Renal cortical epithelial cell (primary cell): ENCODE data around the gene DDX28. TPM values are rescaled to one million over a fixed set of nuclear protein-coding genes. Genes with fewer than 3 reads are reported as not detected.

Experiments used
- DNase-seq: peaks from one replicate; pipeline ENCODE4 v3.0.0-alpha.2; 2011; ENCODE audit warnings: low read depth
- total RNA-seq: library from RNA; depleted of rRNA; stranded (reverse); fragments of >200 nt; gene quantifications from 2 replicates; pipeline ENCODE4 v1.2.3, GENCODE V29; 2014

Gene DDX28
- 12.9 TPM in 2 replicates for total RNA-seq

- peak; percentile 76 for DNase-seq
These were observed at the start of gene DDX28, which contains the start of gene DUS2 for GRCh38 chr16:68022728-68023537. TSS of gene DDX28 (minus strand) at chr16:68023232. CDS start at chr16:68023202, 30 bp downstream. TSS of gene DUS2 (plus strand) at chr16:68023284. CDS start at chr16:68038024, 14,740 bp downstream.

GRCh38 chr16:68072038-68072695 is 49.1 kb upstream of the DDX28 start:
- peak; percentile 55 for DNase-seq

- DNase-seq: no peak
These were observed 48.5 kb upstream of the DDX28 start for GRCh38 chr16:68071518-68071901.

GRCh38 chr16:68070806-68071517 is 47.9 kb upstream of the DDX28 start:
- DNase-seq: no peak

DNA sequence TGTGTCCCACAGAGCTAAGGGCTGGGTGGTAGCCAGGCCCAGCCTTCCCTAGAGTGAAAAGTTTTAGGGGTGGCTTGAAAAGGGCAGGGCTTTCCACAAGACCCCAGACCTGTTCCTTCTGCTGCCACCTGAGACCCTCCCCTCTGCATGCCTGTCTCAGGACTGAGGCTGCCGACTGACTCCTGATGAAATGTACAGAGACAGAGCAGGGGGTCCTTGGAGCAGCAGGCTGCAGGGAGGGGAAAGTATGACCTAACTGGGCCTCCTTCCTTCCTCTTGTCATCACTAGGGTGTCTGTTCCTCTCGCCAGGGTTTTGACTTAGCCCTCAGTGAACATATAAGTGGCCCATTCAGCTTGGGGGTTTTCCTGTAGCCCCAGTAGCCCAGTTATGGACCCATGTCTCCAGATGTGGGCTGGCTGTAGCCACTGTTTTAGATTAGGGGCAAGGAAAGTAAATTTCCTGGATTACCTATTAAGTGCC is 47.3 kb upstream of the DDX28 start:
- DNase-seq: no peak

- DNase-seq: no peak
These were observed 46.6 kb upstream of the DDX28 start for GRCh38 chr16:68069511-68070248.

DNA sequence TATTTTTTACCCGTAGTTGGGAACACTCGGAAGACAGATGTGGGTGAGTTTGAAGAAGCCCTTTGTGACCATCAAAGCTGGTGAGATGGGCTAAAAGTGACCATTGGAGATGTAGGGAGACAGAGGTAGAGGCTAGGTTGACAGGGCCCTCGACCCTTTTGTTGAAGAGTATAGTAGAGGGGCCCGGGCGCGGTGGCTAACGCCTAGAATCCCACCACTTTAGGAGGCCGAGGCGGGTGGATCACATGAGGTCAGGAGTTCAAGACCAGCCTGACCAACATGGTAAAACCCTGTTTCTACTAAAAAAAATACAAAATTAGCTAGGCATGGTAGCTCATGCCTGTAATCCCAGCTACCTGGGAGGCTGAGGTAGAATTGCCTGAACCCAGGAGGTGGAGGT is 45.9 kb upstream of the DDX28 start:
- no peak for DNase-seq

DNA sequence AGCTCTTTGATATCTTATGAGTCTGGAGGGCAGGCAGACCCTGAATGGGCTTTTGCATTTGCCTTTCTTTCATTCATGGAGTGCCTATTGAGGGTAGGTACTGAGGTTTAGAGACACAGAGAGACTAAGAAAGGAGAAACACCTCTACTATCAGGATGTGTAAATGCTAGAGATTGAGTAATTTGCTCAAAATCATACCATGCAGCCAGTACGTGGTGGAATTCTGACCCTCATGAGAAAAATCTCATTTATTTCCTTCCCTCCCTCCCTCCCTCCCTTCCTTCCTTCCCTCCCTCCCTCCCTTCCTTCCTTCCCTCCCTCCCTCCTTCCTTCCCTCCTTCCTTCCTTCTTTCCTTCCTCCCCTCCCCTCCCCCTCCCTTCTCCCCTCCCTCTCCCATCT is 43.7 kb upstream of the DDX28 start:
- no peak for DNase-seq

DNA sequence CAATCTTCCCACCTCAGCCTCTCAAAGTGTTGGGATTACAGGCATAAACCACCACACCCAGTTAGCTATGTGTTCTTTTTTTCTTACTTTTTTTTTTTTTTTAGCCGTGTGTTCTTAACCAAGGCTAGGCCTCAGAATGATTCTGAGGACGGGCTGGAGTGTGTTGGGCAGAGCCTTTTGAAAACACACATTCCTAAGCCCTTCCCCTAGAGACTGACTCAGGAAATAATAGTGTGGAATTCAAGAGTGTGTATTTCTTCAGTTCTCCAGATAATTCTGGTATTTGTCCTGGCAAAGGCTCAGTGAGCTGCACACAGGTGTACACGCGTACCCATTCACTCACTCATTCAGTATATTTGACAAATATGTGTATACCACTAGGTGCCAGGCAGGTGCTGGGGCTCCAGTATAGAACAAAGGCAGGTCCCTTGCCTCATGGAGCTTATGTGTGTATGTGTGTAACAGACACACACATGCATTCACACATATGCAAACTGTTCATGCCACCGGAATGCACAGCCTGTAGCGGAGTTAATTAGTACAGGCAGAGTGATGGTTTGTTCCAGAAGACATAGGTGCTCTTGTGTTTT is 42.8 kb upstream of the DDX28 start:
- peak; percentile 6 for DNase-seq

GRCh38 chr16:68064791-68065365 is 41.8 kb upstream of the DDX28 start:
- DNase-seq: peak; percentile 51

GRCh38 chr16:68062910-68063393 is 39.9 kb upstream of the DDX28 start:
- DNase-seq: no peak

- DNase-seq: no peak
These were observed 38.4 kb upstream of the DDX28 start for GRCh38 chr16:68061396-68061795.

GRCh38 chr16:68059804-68060203 is 36.8 kb upstream of the DDX28 start:
- no peak for DNase-seq

- DNase-seq: no peak
These were observed 32.4 kb upstream of the DDX28 start for GRCh38 chr16:68055395-68055794.

DNA sequence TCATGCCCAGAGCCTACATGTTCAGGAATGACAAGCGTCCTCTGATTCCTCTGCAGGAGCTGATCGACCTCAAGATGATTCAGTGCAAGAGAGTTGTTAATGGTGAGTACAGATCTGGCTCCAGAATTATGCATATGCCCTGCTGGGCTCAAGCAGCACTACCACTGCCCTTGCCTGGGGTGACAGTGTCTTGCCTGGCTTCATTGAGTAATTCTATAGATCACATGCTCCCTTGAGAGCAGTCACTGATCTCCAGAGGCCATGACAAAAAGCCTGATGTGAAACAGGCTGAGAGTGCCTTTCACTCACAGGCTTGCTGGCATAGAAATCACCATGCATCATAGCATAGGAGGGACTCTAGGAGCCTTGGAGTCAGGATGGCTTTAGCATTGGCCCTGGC is 26.4 kb upstream of the DDX28 start:
- no peak for DNase-seq

DNA sequence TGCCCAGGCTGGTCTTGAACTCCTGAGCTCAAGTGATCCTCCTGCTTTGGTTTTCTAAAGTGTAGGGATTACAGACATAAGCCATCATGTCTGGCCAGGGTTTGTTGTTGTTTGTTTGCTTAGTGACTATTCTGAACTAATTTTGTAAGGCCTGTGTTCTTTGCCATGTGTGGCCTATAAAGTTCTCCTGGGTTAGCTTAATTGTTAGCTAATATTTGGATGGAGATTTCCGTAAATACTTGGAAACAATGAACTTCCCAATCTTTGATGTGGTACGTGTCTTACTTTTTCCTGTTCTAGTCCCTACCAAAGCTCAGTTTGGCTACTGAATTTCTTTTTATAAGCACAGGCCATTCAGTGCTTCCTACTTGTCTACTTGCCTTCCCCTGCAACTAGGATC is 25.0 kb upstream of the DDX28 start:
- DNase-seq: no peak

GRCh38 chr16:68046106-68046505 is 23.1 kb upstream of the DDX28 start:
- DNase-seq: no peak

DNA sequence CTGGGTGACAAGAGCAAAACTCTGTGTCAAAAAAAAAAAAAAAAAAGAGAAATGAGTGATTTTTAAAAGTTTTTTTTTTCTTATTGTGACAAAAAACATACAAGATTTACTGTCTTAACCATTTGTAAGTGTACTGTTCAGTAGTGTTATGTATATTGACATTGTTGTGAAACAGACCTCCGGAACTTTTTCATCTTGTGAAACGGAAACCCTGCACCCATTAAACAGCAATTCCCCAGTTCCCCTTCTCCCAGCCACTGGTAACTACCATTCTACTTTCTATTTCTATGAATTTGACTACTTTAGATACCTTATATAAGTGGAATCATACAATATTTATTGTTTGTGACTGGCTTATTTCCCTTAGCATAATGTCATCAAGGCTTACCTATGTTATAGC is 18.8 kb upstream of the DDX28 start:
- no peak for DNase-seq

DNA sequence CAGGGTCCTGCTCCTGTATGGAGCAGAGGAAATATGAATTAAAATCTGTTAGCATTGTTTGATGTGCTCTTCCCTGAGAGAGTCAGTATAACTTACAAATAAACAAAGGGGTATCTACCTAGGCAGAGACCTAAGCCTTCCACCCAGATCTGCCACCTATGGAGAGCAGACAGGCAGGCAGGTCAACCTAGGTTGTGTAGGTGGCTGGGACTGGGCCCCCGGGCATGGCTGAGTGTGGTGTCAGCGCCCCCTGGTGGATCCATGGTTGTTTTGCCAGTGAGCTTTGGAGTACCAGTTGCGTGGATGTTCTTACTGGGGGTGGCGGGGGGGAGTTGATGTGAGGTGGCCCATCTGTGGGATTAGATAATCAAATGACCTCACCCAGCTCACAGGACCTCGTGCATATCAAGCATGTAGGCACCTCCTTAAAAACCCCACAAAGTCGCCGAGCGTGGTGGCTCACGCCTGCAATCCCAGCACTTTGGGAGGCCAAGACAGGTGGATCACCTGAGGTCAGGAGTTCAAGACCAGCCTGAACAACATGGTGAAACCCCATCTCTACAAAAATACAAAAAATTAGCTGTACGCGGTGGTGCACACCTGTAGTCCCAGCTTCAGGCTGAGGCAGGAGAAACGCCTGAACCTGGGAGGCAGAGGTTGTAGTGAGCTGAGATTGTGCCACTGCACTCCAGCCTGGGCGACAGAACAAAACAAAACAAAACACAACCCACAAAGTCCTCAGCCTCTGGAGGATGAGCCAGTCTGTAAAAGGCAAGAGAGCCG is 17.7 kb upstream of the DDX28 start:
- DNase-seq: peak; percentile 34
